SKM-1 (cell line): ENCODE measurements around the gene OR5H14.
A peak's percentile ranks its signal among the peaks of the same experiment; 100 is the strongest.
"Not testable (repeated sequence)": the region's sequence is repeated elsewhere in the genome, so short reads cannot be mapped to it uniquely, and the experiment has no call there.

Experiments used
- DNase-seq: peaks from one replicate; lab custom pipeline; 2025; ENCODE audit not compliant: unreplicated experiment; lab: John Stamatoyannopoulos, UW

Gene OR5H14

GRCh38 chr3:98147179-98147578 lies at the start of gene OR5H14:
TSS of gene OR5H14 (plus strand) at chr3:98147479. CDS start at chr3:98149386, 1,907 bp downstream.
- no peak for DNase-seq

- no peak for DNase-seq
Measured at GRCh38 chr3:98099848-98100247, 47.4 kb upstream of the OR5H14 start.

- no peak for DNase-seq
Measured at GRCh38 chr3:98108162-98108561, 39.1 kb upstream of the OR5H14 start.

- no peak for DNase-seq
Measured at GRCh38 chr3:98109807-98110549, 37.3 kb upstream of the OR5H14 start.

GRCh38 chr3:98110550-98110908 lies 36.8 kb upstream of the OR5H14 start:
- DNase-seq: no peak

- DNase-seq: no peak
Measured at GRCh38 chr3:98114264-98114663, 33.0 kb upstream of the OR5H14 start.

DNA sequence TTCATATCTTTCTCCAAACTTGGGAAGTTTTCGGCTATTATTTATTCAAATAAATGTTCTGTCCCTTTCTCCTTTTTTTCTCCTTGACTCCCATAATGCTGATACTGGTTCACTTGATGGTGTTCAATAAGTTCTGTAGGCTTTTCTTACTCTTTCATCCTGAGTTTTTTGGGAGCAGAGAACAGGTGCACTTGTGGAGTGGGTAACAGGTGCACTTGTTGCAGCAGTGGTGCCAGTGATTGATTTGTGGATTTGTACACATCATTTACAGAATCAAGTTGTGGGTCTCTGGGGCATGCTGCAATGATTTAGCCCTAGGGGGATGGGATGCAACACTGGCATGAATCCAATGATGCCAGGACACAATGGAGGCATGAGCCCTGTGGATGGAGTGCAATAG lies 31.6 kb upstream of the OR5H14 start:
- DNase-seq: no peak

- DNase-seq: no peak
Measured at GRCh38 chr3:98130421-98130820, 16.9 kb upstream of the OR5H14 start, which contains the start of gene OR5H1. TSS of gene OR5H1 (plus strand) at chr3:98130721. CDS start at chr3:98132698, 1,977 bp downstream.

DNA sequence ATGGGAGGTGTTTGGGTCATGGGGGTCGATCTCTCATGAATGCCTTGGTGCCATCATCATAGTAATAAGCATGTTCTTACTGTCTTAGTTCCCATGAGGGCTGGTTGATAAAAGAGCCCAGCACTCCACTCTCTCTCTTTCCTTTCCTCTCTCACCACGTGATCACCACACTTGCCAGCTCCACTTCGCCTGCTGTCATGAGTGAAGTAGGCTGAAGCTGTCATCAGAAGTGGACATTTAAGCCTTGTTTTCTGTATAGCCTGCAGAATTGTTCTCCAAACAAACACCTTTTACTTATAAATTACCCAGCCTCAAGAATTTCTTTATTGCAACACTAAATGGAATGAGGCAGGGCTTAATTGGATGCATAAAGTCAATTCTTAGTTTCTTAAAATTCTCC lies 10.6 kb upstream of the OR5H14 start:
- no peak for DNase-seq

DNA sequence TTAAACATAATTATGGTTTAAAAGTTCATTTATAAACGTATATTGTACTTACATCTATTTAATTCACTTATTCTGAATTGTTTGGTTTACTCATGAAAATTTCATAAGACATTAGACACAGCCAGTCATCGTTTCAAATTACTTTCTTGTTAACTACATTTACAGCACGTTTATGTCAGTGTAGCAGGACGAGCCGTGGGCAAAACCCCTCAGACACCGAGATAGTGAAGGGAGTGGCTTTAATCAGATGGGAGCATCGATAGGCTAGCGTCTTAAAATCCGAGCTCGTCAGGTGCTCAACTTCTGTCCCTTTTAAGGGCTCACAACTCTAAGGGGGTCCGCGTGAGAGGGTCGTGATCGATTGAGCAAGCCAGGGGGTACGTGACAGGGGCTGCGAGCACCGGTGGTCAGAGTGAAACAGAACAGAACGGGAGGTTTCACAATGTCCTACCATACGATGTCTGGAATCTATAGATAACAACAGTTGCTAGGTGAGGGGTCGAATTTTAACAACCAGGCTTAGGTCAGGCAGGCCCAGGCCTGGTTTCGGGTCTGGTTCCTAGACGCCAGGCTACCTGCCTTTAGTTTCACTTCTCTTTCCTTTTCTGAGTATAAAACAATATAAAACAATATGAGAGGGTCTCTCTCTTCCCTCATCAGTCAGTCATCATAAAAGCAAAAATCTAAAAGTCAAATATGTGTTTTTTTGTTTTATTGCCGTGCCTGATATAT lies 9.3 kb upstream of the OR5H14 start:
- DNase-seq: not testable (repeated sequence)

DNA sequence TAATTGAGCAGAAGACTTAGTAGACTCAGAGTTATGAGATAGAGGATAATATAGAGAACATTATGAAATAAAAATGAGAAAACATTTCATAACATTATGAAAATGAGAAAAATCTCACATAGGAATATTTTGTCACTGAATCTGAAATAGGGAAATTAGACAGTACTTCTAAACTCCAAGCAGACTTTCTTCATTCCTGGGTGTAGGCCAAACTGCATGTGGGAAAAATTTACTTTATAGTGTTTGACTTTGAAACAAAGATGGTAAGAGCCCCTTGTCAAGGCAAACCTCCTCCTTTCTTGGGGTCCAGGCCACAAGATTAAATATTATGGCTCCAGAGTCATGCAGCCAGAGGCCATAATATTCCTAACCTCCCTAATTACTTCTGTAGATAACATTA lies 6.7 kb upstream of the OR5H14 start:
- DNase-seq: no peak

DNA sequence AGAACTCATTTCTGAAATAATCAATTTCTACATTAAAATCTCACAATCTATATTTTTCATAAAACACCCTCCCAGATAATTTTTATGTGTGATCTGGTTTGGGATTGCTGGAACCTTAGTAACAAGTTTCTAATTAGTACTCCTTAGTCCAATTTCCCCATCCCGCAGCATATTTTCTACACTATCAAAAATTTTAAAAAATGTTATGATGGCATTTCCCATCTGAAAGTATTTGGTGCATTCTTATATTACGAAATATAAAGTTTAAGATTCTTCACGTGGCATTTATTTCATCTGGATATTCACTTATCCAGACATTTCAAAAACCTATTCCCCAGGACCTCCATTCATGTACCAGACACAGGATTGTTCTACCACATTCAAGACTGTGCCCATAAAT lies 1.5 kb downstream of the OR5H14 start:
- no peak for DNase-seq

DNA sequence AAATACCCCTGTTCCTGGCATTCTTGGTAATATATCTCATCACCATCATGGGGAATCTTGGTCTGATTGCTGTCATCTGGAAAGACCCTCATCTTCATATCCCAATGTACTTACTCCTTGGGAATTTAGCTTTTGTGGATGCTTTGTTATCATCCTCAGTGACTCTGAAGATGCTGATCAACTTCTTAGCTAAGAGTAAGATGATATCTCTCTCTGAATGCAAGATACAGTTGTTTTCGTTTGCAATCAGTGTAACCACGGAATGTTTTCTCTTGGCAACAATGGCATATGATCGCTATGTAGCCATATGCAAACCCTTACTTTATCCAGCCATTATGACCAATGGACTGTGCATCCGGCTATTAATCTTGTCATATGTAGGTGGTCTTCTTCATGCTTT lies 2.2 kb downstream of the OR5H14 start:
- DNase-seq: not testable (repeated sequence)

- no peak for DNase-seq
Measured at GRCh38 chr3:98151241-98151640, 4.0 kb downstream of the OR5H14 start.

- DNase-seq: no peak
Measured at GRCh38 chr3:98166396-98166795, 19.1 kb downstream of the OR5H14 start, which contains the start of gene OR5H15. TSS of gene OR5H15 (plus strand) at chr3:98166696. CDS start at chr3:98168700, 2,004 bp downstream.

- no peak for DNase-seq
Measured at GRCh38 chr3:98171071-98171470, 23.8 kb downstream of the OR5H14 start.

DNA sequence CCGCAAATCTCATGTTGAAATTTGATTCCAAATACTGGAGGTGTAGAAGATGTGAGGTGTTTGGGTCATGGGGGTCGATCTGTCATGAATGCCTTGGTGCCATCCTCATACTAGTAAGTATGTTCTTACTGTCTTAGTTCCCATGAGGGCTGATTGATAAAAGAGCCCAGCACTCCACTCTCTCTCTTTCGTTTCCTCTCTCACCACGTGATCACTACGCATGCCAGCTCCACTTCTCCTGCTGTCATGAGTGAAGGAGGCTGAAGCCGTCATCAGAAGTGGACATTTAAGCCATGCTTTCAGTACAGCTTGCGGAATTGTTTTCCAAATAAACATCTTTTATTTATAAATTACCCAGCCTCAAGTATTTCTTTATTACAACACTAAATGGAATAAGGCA lies 25.3 kb downstream of the OR5H14 start:
- DNase-seq: no peak

GRCh38 chr3:98180319-98180890 lies 33.1 kb downstream of the OR5H14 start:
- no peak for DNase-seq

DNA sequence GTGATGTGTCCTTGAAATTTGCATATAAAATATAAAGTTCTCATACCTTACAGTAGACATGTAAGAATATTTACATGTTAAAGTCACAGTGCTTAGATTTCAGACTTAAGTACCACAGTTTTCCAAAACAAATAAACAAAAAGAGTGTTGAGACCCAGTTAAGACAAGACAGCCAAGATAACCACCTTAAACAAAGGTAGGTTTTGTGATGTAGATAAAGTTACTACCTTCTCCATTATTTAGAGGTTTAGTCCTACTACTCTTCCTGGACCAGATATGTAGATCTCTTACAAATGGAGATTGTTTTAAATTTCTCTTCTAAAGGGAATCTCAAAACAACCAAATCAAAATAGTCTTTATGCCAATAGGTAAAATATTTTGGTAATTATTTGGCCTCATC lies 34.9 kb downstream of the OR5H14 start:
- no peak for DNase-seq

- DNase-seq: no peak
Measured at GRCh38 chr3:98185180-98185579, 37.9 kb downstream of the OR5H14 start.

DNA sequence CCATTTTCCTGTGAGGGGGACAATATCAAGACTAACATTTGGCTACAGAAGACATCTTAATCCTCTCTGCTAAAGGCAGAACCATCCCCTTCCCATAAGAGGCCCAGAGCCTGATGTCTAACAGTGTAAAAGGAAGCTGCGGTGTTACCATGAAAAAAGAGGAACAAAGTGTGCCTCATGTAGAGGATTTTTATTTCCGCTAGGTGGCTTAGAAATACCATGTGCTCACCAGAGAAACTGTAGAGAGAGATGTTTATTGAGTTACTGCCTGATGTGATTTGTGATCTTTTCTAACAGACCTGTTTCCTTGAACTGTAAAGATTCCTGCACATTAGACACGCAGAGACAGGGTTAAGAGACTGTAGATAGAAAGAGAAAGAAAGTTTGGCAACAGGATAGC lies 41.3 kb downstream of the OR5H14 start:
- peak; percentile 67 for DNase-seq

- not testable (repeated sequence) for DNase-seq
Measured at GRCh38 chr3:98190911-98191310, 43.6 kb downstream of the OR5H14 start.
